Common myeloid progenitor, CD34-positive (primary cell): Measurements from ENCODE around the gene SELENOW. TPM values are rescaled to one million over a fixed set of nuclear protein-coding genes. Genes with fewer than 3 reads are reported as not detected.

Experiments used
- CTCF ChIA-PET: fragments of 350-600 bp; sonication (Branson Sonifier 250); formaldehyde crosslinking; loops from one replicate; lab custom pipeline; 2021; ENCODE audit warnings: antibody characterized with exemption; lab: Charles Lee
- POLR2A ChIA-PET: fragments of 350-600 bp; sonication (Branson Sonifier 250); formaldehyde crosslinking; loops from one replicate; lab custom pipeline; 2021; ENCODE audit warnings: antibody characterized with exemption; lab: Charles Lee
- DNase-seq, 3 donors: peaks; one replicate each; pipeline versions ENCODE4 v3.0.0 to v3.0.0-alpha.2; 2013
- H3K27ac ChIP-seq, 2 experiments: 1 replicate in 1 of 2; 2 replicates in 1 of 2; pipeline ENCODE4 v1.7.0; 2013; ENCODE audit warnings: inconsistent platforms in 2 of 2, low read length in 2 of 2, mild to moderate bottlenecking in 2 of 2, low read depth in 1 of 2, moderate library complexity in 1 of 2; ENCODE audit not compliant: severe bottlenecking in 2 of 2, insufficient read depth in 1 of 2, poor library complexity in 1 of 2
- H3K27me3 ChIP-seq, 5 experiments: replicated peaks in 2 of 5; 1 replicate in 3 of 5; 2 replicates in 2 of 5; pipeline versions ENCODE4 v1.6.1 to v1.7.0; 2013; ENCODE audit warnings: low read length in 4 of 5, mild to moderate bottlenecking in 2 of 5, moderate library complexity in 2 of 5, inconsistent platforms in 1 of 5; ENCODE audit not compliant: insufficient read depth in 5 of 5, control insufficient read depth in 4 of 5
- H3K36me3 ChIP-seq, 4 experiments: 1 replicate in 2 of 4; 2 replicates in 2 of 4; pipeline versions ENCODE4 v1.6.1 to v1.7.0; 2013; ENCODE audit warnings: low read length in 3 of 4, control low read depth in 1 of 4, mild to moderate bottlenecking in 1 of 4; ENCODE audit not compliant: control insufficient read depth in 4 of 4, insufficient read depth in 4 of 4
- H3K4me1 ChIP-seq, 4 experiments: 1 replicate in 3 of 4; 2 replicates in 1 of 4; pipeline versions ENCODE4 v1.6.1 to v1.7.1; 2013; ENCODE audit warnings: low read length in 3 of 4, mild to moderate bottlenecking in 3 of 4, control low read depth in 1 of 4, inconsistent platforms in 1 of 4, moderate library complexity in 1 of 4; ENCODE audit not compliant: control insufficient read depth in 4 of 4, insufficient read depth in 4 of 4; ENCODE audit errors: control extremely low read depth in 1 of 4
- H3K4me3 ChIP-seq, 7 experiments: 1 replicate in 4 of 7; 2 replicates in 3 of 7; pipeline versions ENCODE4 v1.5.1 to v1.7.0; 2013; ENCODE audit warnings: mild to moderate bottlenecking in 7 of 7, low read length in 6 of 7, moderate library complexity in 6 of 7, inconsistent platforms in 2 of 7, low read depth in 2 of 7, control low read depth in 1 of 7; ENCODE audit not compliant: insufficient read depth in 4 of 7, control insufficient read depth in 1 of 7; ENCODE audit errors: extremely low read depth in 1 of 7
- H3K9me3 ChIP-seq, 5 experiments: 1 replicate in 4 of 5; 2 replicates in 1 of 5; pipeline versions ENCODE4 v1.6.1 to v1.7.1; 2013; ENCODE audit warnings: low read length in 4 of 5, mild to moderate bottlenecking in 2 of 5, inconsistent platforms in 1 of 5, low read depth in 1 of 5, moderate library complexity in 1 of 5; ENCODE audit not compliant: control insufficient read depth in 4 of 5, insufficient read depth in 2 of 5; ENCODE audit errors: control extremely low read depth in 1 of 5
- WGBS: methylation state at CpG from one replicate; pipeline ENCODE4 v1.1.5; 2013; ENCODE audit not compliant: insufficient coverage; 5-methylcytosine and 5-hydroxymethylcytosine counted together
- polyA plus RNA-seq: library from polyadenylated mRNA; unstranded; fragments of 120-200 nt; gene quantifications from one replicate; pipeline ENCODE4 v1.2.1, GENCODE V29; 2013

The SELENOW gene
- 70.2 TPM for polyA plus RNA-seq

DNA sequence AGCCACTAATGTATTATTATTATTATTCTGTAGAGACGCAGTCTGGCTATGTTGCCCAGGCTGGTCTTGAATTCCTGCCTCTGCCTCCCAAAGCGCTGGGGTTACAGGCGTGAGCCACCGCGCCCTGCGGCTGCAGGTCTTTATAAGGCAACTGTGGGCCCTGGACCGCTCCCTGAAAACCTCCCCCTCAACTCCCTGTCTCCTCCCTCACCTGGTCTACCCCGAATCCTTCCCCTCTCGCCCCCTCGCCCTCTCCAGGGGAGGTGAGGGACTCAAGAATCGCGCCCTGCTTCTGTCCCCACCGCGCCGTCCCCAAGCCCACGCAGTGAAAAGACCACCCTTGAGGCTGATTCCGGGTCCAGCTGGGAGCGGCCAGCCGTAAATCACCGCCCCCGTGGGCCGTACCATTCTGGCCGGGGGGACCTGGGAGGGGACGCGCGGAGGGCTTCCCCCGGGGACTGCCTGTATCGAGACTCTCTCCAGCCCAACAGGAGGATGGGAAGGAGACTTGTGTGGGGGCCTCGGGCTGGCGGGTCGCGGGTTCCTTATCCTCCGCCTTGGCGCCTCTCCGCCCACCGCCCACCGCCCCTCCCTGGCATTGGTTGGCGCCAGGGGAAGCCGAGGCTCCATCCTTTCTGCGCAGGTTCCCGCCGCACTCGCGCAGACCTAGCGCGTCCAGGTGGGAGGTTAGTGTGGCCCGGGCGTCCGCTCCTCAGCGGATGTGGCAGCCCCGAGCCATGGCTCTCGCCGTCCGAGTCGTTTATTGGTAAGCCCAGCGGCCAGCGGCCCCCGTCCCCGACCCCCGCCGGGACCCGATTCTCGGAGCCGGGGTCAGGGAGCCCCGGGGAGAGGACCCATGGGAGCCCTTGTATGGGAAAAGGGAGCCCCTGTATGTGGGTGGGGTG is at the start of gene SELENOW:
SELENOW (plus strand) TSS at position 655 of the 905 bp plus-strand sequence; CDS start at position 738, 83 bp downstream.
- Histone ChIP-seq H3K4me3 (peak within 1 kb of the TSS; percentile 46 to 93 (median 83)), H3K27ac (peak within 1 kb of the TSS; percentile 90 to 95), H3K4me1 (peaks cover 0 to 16% (median 12%) of the 10 kb centered on the region in 4 experiments), H3K27me3 (no peaks in the 10 kb centered on the region), H3K9me3 (no peaks in the 10 kb centered on the region), H3K36me3 (peaks cover 0 to 24% (median 16%) of the 10 kb centered on the region in 4 experiments)
- DNase-seq: peak; percentile 64 to 81 (median 76)
- WGBS: 0% methylated on average over 51 of the region's 65 CpGs
- CTCF ChIA-PET: interaction anchor here (1.1 to 1.4 kb wide), 2 partner anchors 10 to 21 kb away, joined by 3 read pairs; no protein-coding TSS in a partner anchor
- POLR2A ChIA-PET: no interaction called here

DNA sequence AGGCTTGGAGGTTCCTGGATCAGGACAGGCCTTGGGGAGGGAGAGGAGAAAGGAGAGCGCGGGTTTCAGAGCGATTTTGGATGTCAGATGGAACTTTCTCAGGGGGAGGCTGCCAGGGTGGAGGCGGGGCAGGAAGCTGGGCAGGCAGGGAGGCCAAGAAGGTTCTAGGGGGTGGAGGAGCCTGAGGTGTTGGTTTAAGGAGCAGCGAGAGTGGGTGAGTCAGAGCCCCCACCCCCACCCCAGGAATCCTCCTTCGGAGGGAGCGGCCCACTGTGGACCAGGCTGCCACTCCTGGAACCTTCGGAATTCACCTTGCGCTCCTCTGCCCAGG is 49.1 kb upstream of the SELENOW start:
- Histone ChIP-seq H3K4me3 (peak overlapping the region in 6 of 7 experiments; percentile 29 to 73 (median 54)), H3K9me3 (no peaks in the 10 kb centered on the region), H3K36me3 (peaks cover 0 to 18% (median 8%) of the 10 kb centered on the region in 4 experiments), H3K4me1 (peaks cover 3 to 37% (median 31%) of the 10 kb centered on the region in 4 experiments), H3K27ac (peak overlapping the region; percentile 72 to 90), H3K27me3 (no peaks in the 10 kb centered on the region)
- peak; percentile 69 to 90 (median 85) for DNase-seq
- ChIA-PET POLR2A (interaction anchor here (0.6 to 1.9 kb wide), 3 partner anchors 13 to 222 kb away, joined by 3 to 6 read pairs (median 5); partner anchors contain the start of gene EHD2), CTCF (interaction anchor here (1.2 to 9.2 kb wide), 2 partner anchors 8 to 19 kb away, joined by 3 to 128 read pairs; partner anchors contain the start of gene EHD2)
- WGBS: 1% methylated on average over 8 of the region's 9 CpGs

DNA sequence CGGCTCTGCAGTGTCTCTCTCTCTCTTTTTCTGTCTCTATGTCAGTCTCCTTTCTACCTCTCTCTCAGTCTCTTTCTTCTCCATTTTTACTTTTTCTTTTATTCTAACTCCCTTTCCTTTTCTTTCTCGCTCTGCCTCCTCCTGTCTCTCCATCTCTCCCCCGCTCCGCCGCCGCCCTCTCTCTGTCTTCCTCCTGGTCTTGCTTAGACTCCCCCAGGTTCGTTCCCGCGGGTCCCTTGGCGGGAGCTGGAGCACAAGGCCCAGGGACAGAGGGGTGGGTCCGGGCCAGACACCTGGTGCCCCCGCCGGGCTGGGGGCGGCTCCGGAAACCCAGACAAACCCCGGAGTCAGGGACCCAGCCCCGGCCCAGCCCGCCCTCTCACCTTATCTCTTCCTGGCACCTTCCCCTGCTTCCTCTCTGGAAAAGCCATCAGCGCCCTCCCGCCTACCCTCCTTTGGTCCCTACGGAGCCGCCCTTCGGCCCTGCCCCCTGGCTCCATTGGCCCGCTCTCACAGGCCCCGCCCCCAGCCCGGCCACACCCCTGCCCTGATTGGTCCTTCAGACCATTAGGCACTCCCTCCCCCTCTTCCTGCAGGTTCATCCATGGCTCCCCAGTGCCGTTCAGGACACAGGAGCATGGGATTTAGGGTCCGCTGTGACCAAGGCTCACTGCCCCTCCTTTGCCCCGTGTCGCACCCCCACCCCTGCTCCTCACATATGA is 48.5 kb upstream of the SELENOW start:
- Histone ChIP-seq H3K27ac (peak overlapping the region; percentile 72 to 90), H3K4me1 (peaks cover 3 to 37% (median 31%) of the 10 kb centered on the region in 4 experiments), H3K27me3 (no peaks in the 10 kb centered on the region), H3K36me3 (peaks cover 0 to 18% (median 7%) of the 10 kb centered on the region in 4 experiments), H3K4me3 (peak overlapping the region in 6 of 7 experiments; percentile 32 to 73 (median 54)), H3K9me3 (no peaks in the 10 kb centered on the region)
- ChIA-PET CTCF (interaction anchor here (1.2 to 9.2 kb wide), 2 partner anchors 8 to 19 kb away, joined by 3 to 128 read pairs; partner anchors contain the start of gene EHD2), POLR2A (interaction anchor here (0.6 to 1.9 kb wide), 4 partner anchors 12 to 16 kb away, joined by 3 to 6 read pairs (median 4); partner anchors contain the start of genes EHD2 and NOP53)
- WGBS: 2% methylated on average over 26 of the region's 30 CpGs
- DNase-seq: peak; percentile 94 to 98 (median 96)

DNA sequence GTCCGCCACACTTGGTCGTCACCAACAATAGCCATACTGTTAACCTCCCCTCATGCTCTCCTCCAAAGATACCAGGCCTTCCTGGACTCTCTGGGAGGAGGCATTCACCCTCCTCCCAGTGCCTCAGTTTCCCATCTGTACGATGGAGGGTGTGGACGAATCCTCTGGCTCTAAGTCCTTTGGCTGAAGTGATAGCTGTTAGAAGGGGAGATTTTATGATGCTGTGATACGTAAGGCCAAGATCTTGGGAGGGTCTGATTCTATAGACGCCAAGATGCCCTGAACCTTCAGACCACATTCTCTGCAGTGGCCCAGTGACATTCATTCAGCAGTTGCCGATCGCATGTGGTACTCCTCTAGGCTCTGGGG is 48.0 kb upstream of the SELENOW start:
- peak overlapping the region in 1 of 2 experiments; percentile 23 for H3K27ac ChIP-seq
- WGBS: 80% methylated on average over 5 of the region's 8 CpGs

DNA sequence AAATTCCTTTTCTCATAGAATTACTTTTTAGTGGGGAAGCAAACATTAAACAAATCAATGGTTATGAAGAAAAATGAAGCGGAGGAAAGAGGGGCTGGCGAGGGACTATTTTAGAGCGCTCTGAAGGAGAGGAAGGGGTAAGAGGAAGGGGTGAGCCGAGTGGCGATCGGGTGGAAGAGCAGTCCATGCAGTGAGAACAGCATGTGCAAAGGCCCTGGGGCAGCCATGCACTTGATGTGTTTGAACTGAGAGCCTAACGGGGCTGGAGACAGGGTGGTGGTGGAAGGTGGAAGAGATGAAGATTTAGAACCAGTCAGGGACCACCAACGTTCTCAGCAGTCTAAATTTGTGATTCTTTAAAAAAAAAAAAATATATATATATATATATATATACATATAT is 47.6 kb upstream of the SELENOW start:
- Histone ChIP-seq H3K36me3 (peaks cover 0 to 12% (median 5%) of the 10 kb centered on the region in 4 experiments), H3K4me3 (no peak overlapping the region), H3K27ac (peak overlapping the region in 1 of 2 experiments; percentile 23), H3K9me3 (no peaks in the 10 kb centered on the region), H3K27me3 (no peaks in the 10 kb centered on the region), H3K4me1 (peaks cover 3 to 34% (median 30%) of the 10 kb centered on the region in 4 experiments)
- ChIA-PET POLR2A (no interaction called here), CTCF (no interaction called here)
- WGBS: 96% methylated on average over 5 of the region's 8 CpGs
- no peak for DNase-seq

More for the DNA sequence above, 48.0 kb upstream of the SELENOW start:
- Histone ChIP-seq H3K4me3 (peak overlapping the region in 3 of 7 experiments; percentile 32 to 72 (median 53)), H3K36me3 (peaks cover 0 to 16% (median 7%) of the 10 kb centered on the region in 4 experiments), H3K27me3 (no peaks in the 10 kb centered on the region), H3K4me1 (peaks cover 3 to 37% (median 31%) of the 10 kb centered on the region in 4 experiments), H3K9me3 (no peaks in the 10 kb centered on the region)
- DNase-seq: no peak
- ChIA-PET POLR2A (interaction anchor here (0.6 to 1.9 kb wide), 4 partner anchors 12 to 17 kb away, joined by 3 to 6 read pairs (median 4); partner anchors contain the start of genes EHD2 and NOP53), CTCF (interaction anchor here (9.2 kb wide), 1 partner anchor 20 kb away, joined by 128 read pairs; the partner anchor contains the start of gene EHD2)

DNA sequence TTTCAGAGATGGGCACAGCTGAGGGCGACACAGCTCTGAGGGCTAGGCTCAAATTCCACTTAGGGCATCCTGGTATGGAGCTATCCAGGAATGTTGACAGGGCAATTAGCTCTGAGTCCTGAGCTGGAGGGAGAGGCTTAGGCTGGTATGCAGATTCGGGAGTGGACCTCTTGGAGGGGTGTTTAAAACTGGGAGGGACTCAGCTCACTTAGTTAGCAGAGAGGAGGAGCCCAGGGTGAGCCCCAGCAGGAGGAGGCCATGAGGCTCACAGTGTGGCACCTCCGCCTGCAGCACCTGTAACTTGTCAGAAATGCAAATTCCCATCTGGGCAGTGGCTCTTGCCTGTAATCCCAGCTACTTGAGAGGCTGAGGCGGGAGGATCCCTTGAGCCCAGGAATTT is 43.4 kb upstream of the SELENOW start:
- DNase-seq: no peak
- no peak overlapping the region for H3K4me3 ChIP-seq
- no peaks in the 10 kb centered on the region for H3K27me3 ChIP-seq
- ChIA-PET CTCF (interaction anchor here (1.1 to 17.8 kb wide), 3 partner anchors 8 to 24 kb away, joined by 3 to 321 read pairs (median 10); partner anchors contain the start of gene EHD2), POLR2A (no interaction called here)
- H3K36me3 ChIP-seq: peaks cover 0 to 25% (median 7%) of the 10 kb centered on the region in 4 experiments
- WGBS: 97% methylated on average over 4 of the region's 4 CpGs
- H3K9me3 ChIP-seq: no peaks in the 10 kb centered on the region
- no peak overlapping the region for H3K27ac ChIP-seq
- H3K4me1 ChIP-seq: peaks cover 0 to 9% (median 7%) of the 10 kb centered on the region in 4 experiments
